ENCODE results near the gene FGF19.
A peak's percentile ranks its signal among the peaks of the same experiment; 100 is the strongest.
"Not testable (repeated sequence)": the region's sequence is repeated elsewhere in the genome, so short reads cannot be mapped to it uniquely, and the experiment has no call there.

FGF19 gene

DNA sequence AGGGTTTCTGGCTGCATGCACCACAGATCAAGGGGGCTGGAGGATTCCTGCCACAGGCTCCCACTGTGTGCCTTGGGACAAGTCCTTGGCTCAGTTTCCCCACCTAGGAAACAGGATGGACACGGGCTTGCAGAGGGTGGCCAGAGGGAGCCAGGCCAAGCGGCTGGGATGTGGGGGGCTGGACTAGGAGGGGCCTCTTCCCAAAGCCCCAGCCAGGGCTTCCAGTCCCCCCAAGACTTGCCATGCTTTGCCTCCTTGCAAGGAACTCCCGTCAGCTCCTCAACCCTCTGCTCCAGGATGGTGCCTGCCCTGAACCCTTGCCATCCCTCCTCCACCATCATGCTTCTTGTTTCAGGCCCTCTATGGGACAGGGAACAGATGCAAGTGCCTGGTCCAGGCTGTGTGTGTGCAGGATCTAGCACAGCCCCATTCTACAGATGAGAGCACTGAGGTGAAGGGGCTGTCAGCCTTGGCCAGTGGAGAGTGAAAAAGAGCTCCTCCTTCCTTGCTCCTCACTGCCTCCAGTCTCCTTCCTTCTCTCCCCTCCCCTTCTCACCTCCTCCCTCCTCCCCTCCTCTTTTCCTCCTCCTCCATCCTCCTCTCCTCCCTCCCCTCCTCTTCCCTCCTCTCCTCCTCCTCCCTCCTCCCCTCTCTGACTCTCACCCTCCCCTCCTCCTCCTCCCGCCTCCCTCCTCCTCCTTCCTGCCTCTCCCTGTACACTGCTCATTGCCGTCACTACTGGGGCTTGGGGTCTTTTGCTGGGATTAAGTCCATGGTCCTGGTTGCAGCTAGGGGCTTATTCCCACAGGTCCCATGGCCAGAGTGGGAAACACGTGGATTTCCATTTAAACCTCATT, 13.3 kb upstream of the FGF19 start:
- DNase-seq: no peak

DNA sequence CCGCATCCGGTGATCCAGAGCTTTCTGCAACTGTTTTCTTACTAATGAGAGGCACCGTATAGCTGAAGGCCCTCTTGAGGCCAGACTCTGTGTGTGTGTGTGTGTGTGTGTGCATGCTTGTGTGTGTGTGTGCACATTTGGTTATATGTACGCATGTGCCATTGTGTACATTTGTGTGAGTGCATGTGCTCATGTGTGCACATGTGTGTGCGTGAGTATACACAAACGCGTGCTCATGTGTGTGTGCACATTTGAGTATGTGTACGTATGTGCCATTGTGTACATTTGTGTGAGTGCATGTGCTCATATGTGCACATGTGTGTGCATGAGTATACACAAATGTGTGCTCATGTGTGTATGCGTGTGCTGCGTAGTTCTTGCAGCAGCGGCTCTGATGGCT, 12.3 kb upstream of the FGF19 start:
- no peak for DNase-seq

DNA sequence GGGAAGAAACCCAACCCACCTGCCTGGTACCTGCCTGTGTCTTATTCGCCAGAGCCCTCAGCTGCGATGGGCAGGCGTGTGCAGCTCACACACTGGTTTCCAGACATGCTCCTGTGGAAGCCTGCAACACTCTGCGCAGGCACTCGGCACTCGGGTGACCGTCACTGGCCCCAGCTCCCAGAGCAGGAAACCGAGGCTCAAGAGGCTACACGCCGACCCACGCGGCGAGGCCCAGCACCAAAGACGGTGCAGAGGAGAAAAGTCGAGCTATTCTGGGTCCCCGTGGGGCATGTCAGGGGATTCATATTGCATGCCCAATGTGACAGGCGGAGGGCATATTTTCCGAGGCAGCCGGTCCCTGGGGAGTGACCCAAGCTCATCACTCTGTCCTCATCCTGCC, 11.6 kb upstream of the FGF19 start:
- no peak for DNase-seq

DNA sequence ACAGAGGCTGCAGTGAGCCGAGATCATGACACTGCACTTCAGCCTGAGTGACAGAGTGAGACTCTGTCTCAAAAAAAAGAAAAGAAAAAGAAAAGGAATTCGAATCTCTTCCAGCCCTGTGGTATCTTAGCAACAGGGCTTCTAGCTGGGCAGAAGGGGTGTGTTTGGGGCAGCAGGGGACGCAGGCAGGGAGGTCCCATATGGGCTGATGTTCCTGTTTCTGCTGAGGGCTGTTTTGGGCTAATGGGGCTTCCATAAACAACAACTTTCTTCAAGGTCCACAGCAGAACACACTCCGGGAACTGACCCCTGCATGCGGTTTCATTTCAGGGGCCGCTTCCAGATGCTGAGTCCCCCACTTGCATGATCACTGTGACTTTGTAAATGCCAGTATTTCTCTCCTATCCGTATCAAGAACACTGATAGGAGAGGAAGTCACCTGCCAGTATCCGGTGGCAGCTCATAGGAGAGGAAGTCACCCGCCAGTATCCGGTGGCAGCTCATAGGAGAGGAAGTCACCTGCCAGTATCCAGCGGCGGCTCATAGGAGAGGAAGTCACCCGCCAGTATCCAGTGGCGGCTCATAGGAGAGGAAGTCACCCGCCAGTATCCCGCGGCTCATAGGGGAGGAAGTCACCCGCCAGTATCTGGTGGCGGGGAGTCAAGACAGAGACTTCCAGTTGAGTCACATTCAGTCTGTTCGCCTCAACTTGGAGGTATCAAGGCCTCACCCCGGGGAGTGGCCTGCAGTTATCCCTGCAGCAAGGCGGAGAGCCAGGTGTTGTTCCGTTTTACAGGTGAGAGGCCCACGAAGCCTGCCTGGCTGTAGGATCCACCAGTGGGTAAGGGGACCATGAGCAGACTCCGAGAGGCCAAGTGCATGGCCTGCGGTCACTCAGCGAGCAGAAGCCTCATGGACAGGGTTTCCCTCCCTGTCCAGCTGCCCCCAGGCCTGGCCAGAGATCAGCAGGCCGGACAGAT, 8.3 kb upstream of the FGF19 start:
- peak; percentile 20 for DNase-seq

DNA sequence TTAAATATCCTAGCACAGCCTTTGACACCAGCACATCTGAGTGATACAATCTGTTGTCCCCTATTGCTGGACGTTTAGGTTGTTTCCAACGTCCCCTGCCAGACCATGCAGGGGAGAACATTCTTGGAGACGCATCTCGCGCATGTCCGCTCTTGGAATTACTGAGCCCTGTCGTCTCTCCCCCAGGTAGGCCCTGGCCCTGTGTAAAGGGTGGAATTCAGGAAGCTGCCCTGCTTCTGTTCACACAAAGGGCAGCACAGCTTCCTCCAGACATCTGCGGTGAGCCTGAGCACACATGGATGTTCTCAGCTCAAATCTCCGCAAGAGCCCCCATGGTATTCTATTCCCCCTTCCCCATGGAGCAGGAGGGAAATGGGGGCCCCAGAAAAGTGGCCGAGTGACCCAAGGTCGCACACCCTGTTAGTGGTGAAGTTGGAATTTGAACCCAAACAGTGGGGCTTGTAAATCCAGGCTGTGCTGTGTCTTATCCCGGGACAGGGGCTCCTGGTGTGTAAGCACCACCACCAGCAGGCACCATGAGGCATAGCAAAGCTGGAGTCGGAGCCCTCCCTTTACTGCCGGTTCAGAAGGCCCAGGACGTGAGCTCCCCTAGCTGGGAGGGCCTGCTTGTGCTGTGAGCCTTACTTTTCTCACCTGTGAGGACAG, 5.0 kb upstream of the FGF19 start:
- no peak for DNase-seq

DNA sequence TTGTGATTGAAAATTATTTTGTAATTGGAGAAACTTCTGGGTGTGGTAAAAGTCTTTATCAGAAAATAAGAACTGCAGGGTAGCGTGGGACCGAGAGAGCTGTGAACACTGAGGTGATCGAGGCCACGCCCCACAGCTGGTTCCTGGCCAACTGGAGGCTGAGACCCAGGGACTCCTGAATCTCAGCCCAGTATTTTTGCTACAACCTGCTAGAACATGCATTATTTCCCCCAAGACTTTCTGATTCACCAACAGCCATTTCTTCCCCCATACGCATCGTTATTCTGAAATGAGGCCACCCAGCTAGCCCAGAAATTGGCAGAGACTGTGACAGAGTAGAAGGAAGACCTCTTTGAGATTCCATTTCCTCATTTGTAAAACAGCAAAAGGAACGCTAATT, 3.4 kb upstream of the FGF19 start:
- DNase-seq: no peak

DNA sequence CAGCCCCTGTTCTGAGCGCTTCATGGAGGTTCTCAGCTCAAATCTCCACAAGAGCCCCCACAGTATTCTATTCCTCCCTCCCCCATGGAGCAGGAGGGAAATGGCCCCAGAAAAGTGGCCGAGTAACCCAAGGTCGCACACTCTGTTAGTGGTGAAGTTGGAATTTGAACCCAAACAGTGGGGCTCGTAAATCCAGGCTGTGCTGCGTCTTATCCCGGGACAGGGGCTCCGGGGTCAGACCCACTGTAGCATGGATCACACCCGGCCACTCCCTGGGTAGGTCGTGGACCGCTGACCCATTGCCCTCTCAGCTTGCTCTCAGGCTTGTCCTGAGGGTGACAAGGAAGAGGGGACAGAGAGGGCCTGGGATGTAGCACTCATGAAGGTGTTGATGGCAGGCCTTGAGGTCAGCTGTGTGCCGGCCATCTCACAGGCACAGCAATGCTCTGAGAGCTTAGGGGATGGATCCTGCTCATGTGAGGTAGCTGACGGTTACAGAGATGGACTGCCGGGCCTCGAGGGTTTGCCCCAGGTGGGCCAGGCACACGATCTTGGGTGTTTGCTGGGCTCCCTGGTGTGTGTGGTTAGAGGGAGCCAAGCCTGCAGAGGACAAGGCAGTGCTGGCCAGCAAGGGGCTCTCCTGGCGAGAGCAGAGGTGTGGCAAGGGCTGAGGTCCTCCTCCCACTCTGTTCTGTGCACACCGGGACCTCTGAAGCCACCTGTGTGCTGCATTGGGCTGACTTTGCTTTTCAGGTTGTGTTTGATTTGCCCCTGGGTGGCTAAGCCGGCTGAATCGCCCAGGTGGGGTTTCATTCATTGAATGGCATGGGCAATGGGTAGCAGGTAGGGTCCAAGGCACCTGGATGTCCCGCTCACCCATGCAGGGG, 2.3 kb upstream of the FGF19 start:
- no peak for DNase-seq

DNA sequence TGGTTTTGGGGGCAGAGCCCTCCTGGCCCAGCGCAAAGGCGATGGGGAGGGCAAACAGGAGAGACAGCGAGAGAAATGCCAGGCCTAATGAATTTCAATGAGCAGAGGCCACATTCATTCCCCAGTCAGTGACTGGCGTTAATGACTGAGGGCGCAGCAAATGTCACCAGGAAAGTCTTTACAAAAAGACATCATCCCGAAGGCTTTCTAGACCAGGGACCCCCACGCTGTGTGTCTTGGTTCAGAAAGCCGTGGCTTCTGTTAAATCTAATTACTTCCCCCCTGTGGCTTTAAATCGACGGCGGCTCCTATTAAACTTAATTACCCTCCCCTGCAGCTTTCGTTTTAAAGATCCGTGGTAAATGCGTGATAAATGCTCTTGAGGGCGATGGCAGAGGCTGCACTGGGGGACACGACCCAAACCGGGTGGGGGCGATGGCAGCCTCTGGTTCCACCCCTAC, 1.6 kb upstream of the FGF19 start:
- no peak for DNase-seq

DNA sequence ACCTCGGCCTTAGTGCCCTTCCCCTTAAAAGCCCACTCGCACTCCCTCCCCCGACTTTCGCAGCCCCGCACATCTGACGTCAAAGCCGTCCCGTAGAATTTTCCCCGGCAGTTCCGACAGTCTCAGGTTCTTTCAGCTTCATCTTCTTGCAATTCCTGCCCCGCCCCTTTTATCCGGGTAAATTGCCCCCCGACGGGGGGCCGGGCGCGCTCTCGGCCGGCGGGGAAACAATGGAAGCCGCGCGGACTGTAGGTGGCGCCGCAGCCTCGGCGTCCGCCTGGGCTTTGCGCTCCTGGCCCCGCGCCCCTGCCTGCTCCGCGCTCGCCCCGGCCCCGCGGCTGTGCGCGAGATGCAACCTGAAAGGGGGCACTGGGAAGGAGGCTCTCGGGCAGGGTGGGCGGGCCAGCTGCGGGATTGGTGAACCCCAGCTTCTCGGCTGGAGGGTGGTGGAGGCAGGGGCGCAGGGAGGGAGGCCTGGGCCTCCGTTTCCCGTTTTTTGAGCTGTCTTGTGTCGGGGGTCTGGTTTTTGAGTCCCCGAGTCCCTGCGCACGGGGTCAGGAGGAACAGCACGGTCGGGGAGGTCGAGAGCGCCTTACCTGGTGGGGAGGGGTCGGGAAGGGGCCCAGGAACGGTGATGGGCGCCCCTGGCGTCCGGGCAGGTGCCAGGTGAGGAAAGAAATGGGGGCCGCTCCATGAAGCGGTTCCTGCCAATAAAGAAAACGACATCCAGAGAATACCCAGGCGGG, 859 bp upstream of the FGF19 start:
- no peak for DNase-seq

DNA sequence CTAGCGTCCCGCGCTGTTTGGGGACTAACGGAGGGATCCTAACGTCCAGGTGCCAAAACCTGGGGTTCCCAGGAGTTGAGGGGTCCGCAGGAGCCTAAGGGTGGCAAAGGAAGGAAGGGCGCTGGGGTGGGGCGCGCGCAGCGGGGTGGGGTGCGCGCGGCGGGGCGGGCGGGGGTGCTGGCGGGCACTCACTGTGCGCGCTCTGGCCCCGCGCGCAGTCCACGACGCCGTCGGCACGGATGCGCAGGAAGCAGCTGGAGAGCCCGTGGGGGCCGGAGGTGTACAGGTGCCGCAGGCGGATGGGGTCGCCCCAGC, 412 bp downstream of the FGF19 start:
- no peak for DNase-seq

DNA sequence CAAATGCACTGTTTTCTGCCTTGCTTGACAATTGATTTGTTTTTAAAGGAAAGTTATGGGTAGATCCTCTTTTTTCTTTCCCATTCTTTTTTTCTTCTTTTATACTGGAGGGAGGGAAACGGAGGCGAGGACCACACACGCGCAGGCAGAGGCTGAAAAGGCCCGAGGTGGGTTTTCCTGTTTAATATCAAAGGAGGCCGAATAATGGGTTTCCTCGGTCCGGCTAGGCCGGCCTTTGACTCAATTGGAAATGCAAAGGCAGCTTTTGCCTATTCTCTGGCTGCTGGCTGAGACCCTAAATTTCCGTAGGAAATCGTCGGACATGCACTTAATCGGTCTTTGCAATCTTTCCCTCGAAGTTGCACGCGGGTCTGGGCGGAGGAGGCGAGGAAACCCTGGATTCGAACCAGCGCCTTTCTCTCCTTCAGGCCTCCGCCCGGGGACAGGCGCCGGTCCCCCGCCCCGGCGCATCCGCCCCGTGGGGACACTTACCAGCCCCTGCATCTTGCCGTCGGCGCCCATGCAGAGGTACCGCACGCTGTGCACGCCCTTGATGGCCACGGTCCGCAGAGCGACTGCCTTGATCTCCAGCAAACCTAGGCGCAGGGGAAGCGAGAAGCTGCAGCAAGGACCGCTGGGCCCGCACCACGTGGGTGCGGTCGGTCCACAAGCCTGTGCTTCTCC, 911 bp downstream of the FGF19 start:
- DNase-seq: no peak

DNA sequence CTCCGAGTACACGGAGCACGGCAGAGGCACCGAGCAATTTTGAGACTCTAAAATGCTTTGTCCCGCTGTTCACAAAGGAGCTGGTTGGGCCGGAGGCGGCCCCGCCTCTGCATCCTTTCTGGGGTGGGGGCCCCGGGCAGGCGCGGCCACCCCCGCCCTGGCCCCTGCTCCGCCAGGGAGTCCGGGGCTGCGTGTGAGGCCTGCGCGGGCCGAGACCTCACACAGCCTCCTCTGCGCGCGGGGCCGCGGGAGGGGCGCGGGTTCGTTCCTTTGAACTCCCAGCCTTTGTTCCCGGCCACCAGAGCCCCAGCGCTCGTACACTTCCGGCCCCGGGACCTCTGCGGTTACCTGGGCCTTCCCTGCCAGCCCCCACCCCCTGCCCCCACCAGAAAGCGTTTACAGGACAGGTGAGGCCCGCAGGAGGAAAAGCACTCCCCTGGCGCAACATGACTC, 1.6 kb downstream of the FGF19 start:
- no peak for DNase-seq

DNA sequence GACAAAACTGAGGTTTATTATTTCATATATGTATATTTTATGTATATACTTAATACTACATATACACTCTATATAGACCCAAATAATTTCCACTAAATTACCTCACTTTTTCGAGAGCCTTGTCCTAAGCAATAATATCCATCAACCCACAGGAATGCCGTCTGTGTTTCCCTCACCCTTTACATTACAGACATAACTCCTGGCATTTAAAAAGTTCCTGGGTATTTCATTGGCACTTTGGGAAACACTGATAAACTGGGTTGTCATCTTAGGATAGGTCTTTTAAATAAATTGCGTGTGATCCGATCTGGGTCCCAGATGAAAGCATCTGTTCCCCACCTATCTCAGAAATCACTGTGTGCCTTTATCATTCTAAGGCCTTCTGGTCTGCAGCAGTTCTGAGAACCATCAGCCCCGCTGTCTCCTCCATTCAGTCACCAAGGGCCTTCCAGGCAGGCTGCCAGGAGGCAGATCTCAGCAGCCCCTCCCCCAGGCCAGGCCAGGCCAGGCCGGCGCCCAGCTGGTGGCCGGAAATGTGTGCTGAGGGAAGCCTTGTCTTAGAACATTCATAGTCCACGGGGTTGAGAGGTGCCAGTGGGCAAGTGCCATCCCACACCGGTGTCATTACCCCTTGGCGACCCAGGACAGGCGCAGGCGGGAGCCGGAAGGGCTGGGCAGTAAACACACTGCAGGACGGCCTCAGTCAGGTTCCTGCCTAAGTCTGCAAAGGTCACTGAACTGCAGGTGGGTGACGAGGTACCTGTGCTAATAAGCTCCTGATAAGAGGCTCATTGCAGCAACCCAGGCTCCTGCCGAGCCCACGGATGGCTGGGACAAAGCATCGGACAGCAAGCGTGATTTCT, 3.3 kb downstream of the FGF19 start:
- DNase-seq: no peak

DNA sequence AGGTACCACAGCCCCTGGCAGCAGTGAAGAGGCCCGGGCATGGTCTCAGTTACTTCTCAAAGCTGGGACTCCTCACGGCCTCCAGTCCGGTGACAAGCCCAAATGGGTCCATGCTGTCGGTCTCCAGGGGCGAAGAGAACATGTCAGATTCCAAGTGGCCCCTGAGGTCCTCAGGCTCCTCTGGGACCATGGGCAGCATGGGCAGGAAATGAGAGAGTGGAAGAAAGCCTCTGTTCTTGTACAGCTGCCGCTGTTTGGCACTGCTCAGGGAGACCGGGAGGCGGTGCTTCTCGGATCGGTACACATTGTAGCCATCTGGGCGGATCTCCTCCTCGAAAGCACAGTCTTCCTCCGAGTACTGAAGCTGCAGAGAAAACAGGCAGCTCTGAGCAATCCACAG, 4.6 kb downstream of the FGF19 start:
- DNase-seq: no peak

DNA sequence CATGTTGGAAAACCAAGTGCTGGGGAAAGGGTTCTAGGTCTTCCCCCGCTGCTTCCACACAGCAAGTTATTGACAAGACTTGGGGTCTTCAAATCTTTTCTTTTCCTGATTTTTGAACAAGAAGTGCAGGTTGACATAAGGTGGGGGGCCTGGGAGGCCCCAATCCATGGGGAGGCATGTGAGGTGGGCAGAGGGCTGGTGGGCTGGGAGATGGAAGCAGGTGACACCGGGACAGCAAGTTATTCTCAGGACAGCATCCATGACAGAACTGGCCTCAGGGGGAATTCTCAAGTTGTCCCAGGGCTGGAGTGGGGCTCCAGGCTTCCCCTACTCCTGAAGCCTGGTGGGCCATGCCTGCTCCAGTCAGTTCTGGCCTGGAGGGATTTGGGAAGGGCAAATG, 5.5 kb downstream of the FGF19 start:
- no peak for DNase-seq

DNA sequence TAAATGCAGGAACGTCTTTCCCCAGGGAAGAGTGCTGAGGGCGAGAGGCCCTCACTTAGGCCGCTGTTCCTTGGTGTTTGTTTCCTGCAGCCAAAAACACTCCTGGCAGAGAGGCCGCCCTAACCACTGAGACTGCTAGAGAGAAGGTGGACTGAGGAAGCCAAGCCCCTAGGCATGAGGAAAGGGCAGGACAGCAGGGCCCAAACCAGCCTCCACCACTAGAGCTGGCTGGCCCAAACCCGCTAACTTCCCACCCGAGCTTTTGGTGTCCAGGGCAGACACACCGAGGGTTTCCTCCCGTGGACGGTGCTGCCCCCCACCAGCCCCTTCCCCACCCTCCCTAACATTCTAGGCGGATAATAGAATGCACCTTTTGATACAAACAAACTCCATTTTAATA, 6.0 kb downstream of the FGF19 start:
- DNase-seq: no peak

DNA sequence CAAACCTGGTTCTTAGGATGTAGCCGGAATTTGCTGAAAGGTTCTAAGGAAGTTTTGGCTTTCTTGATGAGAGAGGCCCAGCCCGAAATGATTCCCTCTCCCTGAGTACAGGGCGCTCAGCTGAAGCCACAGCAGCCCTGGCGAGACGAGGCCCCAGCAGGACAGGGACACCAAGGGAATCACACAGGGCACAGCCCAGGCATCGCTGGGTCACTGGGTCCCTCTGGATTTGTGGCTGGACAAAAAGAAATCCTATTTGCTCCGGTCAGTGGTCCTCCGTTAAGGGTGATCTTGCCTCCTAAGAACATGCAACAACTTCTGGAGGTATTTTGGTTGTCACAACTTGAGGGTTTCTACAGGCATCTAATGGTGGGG, 6.4 kb downstream of the FGF19 start:
- DNase-seq: no peak

DNA sequence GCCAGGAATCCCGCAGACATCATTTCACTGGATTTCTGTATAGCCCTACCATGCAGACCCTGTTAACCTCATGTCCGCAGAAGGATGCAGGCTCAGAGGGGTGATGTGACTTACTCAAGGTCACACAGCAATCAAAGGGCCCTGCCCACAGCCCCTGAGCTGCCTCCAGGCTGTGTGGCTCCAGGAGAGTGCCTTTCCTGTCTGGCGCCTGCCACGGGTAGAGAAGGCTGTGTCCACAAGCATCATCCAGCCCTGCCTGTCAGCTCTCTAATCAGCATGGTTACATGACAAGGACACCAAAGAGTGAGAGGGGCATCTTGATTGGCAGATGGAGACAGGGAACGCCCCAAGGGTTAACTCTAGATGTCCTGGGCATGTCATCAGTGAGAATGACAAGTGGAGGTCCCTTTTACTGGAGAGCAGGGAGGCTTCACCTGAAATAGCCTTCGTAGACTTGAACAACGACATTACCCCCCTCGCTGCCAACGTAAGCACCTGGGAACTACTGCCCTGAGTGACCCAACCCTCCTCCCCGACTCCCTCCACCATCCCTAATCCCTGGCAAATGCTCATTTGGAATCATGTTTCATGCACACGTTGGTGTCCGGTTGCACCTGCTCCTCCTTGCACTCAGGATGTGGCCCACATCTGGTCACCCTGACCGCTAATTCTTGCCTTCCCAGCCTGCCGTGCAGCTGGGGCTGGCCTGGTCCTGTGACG, 6.9 kb downstream of the FGF19 start:
- no peak for DNase-seq

DNA sequence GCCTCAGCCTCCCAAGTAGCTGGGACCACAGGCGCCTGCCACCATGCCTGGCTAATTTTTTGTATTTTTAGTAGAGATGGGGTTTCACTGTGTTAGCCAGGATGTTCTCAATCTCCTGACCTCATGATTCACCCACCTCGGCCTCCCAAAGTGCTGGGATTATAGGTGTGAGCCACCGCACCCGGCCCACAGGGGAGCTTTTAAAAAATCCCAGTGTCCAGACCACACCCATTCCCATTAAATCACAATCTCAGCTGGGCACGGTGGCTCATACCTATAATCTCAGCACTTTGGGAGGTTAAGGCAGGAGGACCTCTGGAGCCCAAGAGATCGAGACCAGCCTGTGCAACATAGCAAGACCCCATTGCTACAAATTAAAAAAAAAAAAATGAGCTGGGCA, 7.8 kb downstream of the FGF19 start:
- DNase-seq: not testable (repeated sequence)
